B cell (primary cell): ENCODE data around the gene LRRN2. TPM values are rescaled to one million over a fixed set of nuclear protein-coding genes. Genes with fewer than 3 reads are reported as not detected.

Source experiments
- ATAC-seq: fragments of 200-7000 bp; cut with Tn5 transposase; one replicate; pipeline ENCODE4 v1.10.0; 2021; ENCODE audit warnings: low read depth, mild to moderate bottlenecking, moderate number of reproducible peaks, moderate library complexity
- CTCF ChIA-PET: fragments of 350-600 bp; sonication (Branson Sonifier 250); formaldehyde crosslinking; loops from one replicate; lab custom pipeline; 2021; ENCODE audit warnings: antibody characterized with exemption, inconsistent platforms; lab: Charles Lee
- POLR2A ChIA-PET: fragments of 350-600 bp; sonication (Branson Sonifier 250); formaldehyde crosslinking; loops from one replicate; lab custom pipeline; 2021; ENCODE audit warnings: antibody characterized with exemption; lab: Charles Lee
- DNase-seq: peaks from one replicate; pipeline ENCODE4 v3.0.0; 2013
- H2AFZ ChIP-seq: 2 replicates; pipeline ENCODE4 v1.6.1; 2012; ENCODE audit warnings: mild to moderate bottlenecking, low read depth, low read length; ENCODE audit not compliant: insufficient read depth, poor library complexity, severe bottlenecking
- H3K27ac ChIP-seq, 2 donors: 1 replicate in 1 of 2; 2 replicates in 1 of 2; pipeline ENCODE4 v1.5.1; 2012 to 2013; ENCODE audit warnings: low read length in 2 of 2, mild to moderate bottlenecking in 2 of 2, moderate library complexity in 1 of 2
- H3K27me3 ChIP-seq, 4 experiments: fragments of 200-600 bp in 1 of 4; sonication (generic) in 1 of 4; replicated peaks in 1 of 4; 1 replicate in 2 of 4; 2 replicates in 2 of 4; pipeline versions ENCODE4 v1.6.1 to v1.7.0; 2013 to 2016; ENCODE audit warnings: low read length in 3 of 4, mild to moderate bottlenecking in 2 of 4, mixed read lengths in 1 of 4, moderate library complexity in 1 of 4; ENCODE audit not compliant: insufficient read depth in 4 of 4, control insufficient read depth in 3 of 4; ENCODE audit errors: control extremely low read depth in 1 of 4
- H3K36me3 ChIP-seq, 2 experiments: replicated peaks in 1 of 2; 1 replicate in 1 of 2; 2 replicates in 1 of 2; pipeline versions ENCODE4 v1.6.1 to v1.7.1; 2013; ENCODE audit warnings: low read length in 1 of 2; ENCODE audit not compliant: insufficient read depth in 2 of 2, control insufficient read depth in 1 of 2; ENCODE audit errors: control extremely low read depth in 1 of 2, extremely low read depth in 1 of 2
- H3K4me1 ChIP-seq, 2 donors: fragments of 200-600 bp in 1 of 2; sonication (generic) in 1 of 2; 1 replicate in 1 of 2; 2 replicates in 1 of 2; pipeline versions ENCODE4 v1.5.1 to v1.6.1; 2013 to 2017; ENCODE audit warnings: low read length in 2 of 2; ENCODE audit not compliant: control insufficient read depth in 2 of 2, insufficient read depth in 2 of 2
- H3K4me2 ChIP-seq: replicated peaks from 2 replicates; pipeline ENCODE3; 2012; ENCODE audit warnings: mild to moderate bottlenecking, low read depth, low read length; ENCODE audit not compliant: poor library complexity, severe bottlenecking
- H3K4me3 ChIP-seq, 5 experiments: fragments of 200-600 bp in 1 of 5; sonication (generic) in 1 of 5; 1 replicate in 3 of 5; 2 replicates in 2 of 5; pipeline versions ENCODE4 v1.5.1 to v1.7.0; 2011 to 2016; ENCODE audit warnings: low read length in 4 of 5, mild to moderate bottlenecking in 4 of 5, low read depth in 2 of 5, control low read depth in 1 of 5, moderate library complexity in 1 of 5; ENCODE audit not compliant: insufficient read depth in 1 of 5; ENCODE audit errors: control extremely low read depth in 1 of 5, extremely low read depth in 1 of 5
- H3K79me2 ChIP-seq: fragments of 200-600 bp; sonication (generic); one replicate; pipeline ENCODE4 v1.6.0; 2016; ENCODE audit warnings: low read length; ENCODE audit not compliant: control insufficient read depth, insufficient read depth
- H3K9ac ChIP-seq: fragments of 200-600 bp; sonication (generic); 2 replicates; pipeline ENCODE4 v1.6.1; 2017; ENCODE audit warnings: mild to moderate bottlenecking, low read length, moderate library complexity
- H3K9me3 ChIP-seq, 3 donors: one replicate each; pipeline versions ENCODE4 v1.6.1 to v1.7.1; 2013; ENCODE audit warnings: low read length in 2 of 3; ENCODE audit not compliant: control insufficient read depth in 2 of 3, insufficient read depth in 1 of 3; ENCODE audit errors: control extremely low read depth in 1 of 3
- H4K20me1 ChIP-seq: 2 replicates; pipeline ENCODE4 v1.6.0; 2012; ENCODE audit warnings: mild to moderate bottlenecking, low read length; ENCODE audit not compliant: insufficient read depth, control insufficient read depth, poor library complexity, severe bottlenecking
- H3K27ac Mint-ChIP-seq: one replicate; pipeline ENCODE4 v1.8.0; 2021; ENCODE audit warnings: mixed read lengths
- H3K27me3 Mint-ChIP-seq: one replicate; pipeline ENCODE4 v1.8.0; 2021; ENCODE audit warnings: mixed read lengths
- H3K4me1 Mint-ChIP-seq: one replicate; pipeline ENCODE4 v1.8.0; 2021; ENCODE audit warnings: mixed read lengths
- H3K4me3 Mint-ChIP-seq: one replicate; pipeline ENCODE4 v1.8.0; 2021; ENCODE audit warnings: mixed read lengths
- H3K9me3 Mint-ChIP-seq: one replicate; pipeline ENCODE4 v1.8.0; 2022; ENCODE audit warnings: mixed read lengths; ENCODE audit not compliant: insufficient read depth
- EZH2 ChIP-seq: IDR thresholded peaks from 2 replicates; pipeline ENCODE4 v1.6.1; 2012; ENCODE audit warnings: borderline replicate concordance, low read depth, mild to moderate bottlenecking, moderate library complexity, low read length; ENCODE audit not compliant: insufficient read depth, poor library complexity, severe bottlenecking
- WGBS: methylation state at CpG from one replicate; pipeline ENCODE4 v1.1.5; 2013; ENCODE audit warnings: missing lambda C conversion rate; ENCODE audit not compliant: insufficient coverage; 5-methylcytosine and 5-hydroxymethylcytosine counted together
- intact Hi-C: fragments of 100-400 bp; cut with micrococcal nuclease; formaldehyde crosslinking; loops from one replicate; pipeline ENCODE4 v1.10.0; 2022
- polyA plus RNA-seq: library from polyadenylated mRNA; depleted of rRNA; stranded (reverse); fragments of >200 nt; gene quantifications from 2 replicates; pipeline ENCODE4 v1.2.3, GENCODE V29; 2012
- total RNA-seq, 2 donors: library from RNA; stranded (reverse); fragments of 120-200 nt in 1 of 2; gene quantifications; 1 replicate in 1 of 2; 2 replicates in 1 of 2; pipeline versions ENCODE4 v1.2.3 to v1.2.4, GENCODE V29; 2013 to 2022
- TF ChIP-seq, protein P1 (sequence below): fragments of 200-600 bp; IDR thresholded peaks from one replicate; pipeline ENCODE4 v1.8.0; 2022; ENCODE audit warnings: antibody characterized with exemption, mild to moderate bottlenecking

LRRN2 gene
- total and polyA plus RNA-seq, 2 donors (not counting 1 experiment from before 2014, with no cell fraction given), result not detected

GRCh38 chr1:204714194-204714860 is 28.8 kb upstream of the LRRN2 start:
- CTCF ChIA-PET, result interaction anchor here (1.2 to 1.3 kb wide), 2 partner anchors 30 to 93 kb away, joined by 3 to 5 read pairs; no protein-coding TSS in a partner anchor
- Histone ChIP-seq H3K9ac (peak overlapping the region; percentile 32), H3K27me3 (peaks cover 0 to 28% (median 15%) of the 10 kb centered on the region in 4 experiments), H3K27ac (no peak overlapping the region), H3K79me2 (no peaks in the 10 kb centered on the region), H3K9me3 (no peaks in the 10 kb centered on the region), H3K4me3 (peak overlapping the region in 1 of 5 experiments; percentile 15), H4K20me1 (no peaks in the 10 kb centered on the region), H3K4me2 (peak overlapping the region; percentile 36), H2AFZ (peak overlapping the region; percentile 6), H3K4me1 (peaks cover 24 to 34% of the 10 kb centered on the region in 2 donors), H3K36me3 (no peaks in the 10 kb centered on the region)
- Mint-ChIP-seq H3K9me3 (no peaks in the 10 kb centered on the region), H3K4me3 (peak overlapping the region; percentile 70), H3K27me3 (peaks cover 35% of the 10 kb centered on the region), H3K27ac (no peak overlapping the region), H3K4me1 (peaks cover 36% of the 10 kb centered on the region)
- intact Hi-C loops, result no loop called here
- no CpG with 5 or more reads among the region's 6 CpGs for WGBS
- TF ChIP-seq EZH2, result no peak
- TF ChIP-seq, protein P1, sequence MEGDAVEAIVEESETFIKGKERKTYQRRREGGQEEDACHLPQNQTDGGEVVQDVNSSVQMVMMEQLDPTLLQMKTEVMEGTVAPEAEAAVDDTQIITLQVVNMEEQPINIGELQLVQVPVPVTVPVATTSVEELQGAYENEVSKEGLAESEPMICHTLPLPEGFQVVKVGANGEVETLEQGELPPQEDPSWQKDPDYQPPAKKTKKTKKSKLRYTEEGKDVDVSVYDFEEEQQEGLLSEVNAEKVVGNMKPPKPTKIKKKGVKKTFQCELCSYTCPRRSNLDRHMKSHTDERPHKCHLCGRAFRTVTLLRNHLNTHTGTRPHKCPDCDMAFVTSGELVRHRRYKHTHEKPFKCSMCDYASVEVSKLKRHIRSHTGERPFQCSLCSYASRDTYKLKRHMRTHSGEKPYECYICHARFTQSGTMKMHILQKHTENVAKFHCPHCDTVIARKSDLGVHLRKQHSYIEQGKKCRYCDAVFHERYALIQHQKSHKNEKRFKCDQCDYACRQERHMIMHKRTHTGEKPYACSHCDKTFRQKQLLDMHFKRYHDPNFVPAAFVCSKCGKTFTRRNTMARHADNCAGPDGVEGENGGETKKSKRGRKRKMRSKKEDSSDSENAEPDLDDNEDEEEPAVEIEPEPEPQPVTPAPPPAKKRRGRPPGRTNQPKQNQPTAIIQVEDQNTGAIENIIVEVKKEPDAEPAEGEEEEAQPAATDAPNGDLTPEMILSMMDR, result no peak
- ATAC-seq (no peak), DNase-seq (no peak)
- POLR2A ChIA-PET, result no interaction called here

DNA sequence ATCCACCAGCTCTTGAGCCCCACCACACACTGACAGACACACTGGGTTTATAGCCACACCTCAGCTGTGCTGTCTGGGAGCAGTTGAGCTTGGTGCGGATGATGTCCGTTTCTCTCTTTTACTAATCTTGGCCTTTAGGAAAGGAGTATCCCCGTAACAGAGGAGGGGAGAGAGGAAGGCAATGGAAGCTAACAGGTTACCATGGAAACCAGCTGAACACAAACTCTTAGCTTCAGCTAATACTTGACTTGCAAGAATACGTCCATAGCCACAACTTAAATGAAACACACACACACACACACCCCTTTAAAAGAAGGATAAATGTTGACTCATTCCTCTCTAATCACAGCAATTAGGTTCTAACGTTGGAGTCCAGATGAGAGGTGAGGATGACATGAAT is 28.0 kb upstream of the LRRN2 start:
- no peaks in the 10 kb centered on the region for H3K79me2 ChIP-seq
- H3K9me3 Mint-ChIP-seq, result no peaks in the 10 kb centered on the region
- TF ChIP-seq, protein P1, result no peak
- no peak for TF ChIP-seq EZH2
- H3K9me3 ChIP-seq, result no peaks in the 10 kb centered on the region
- ChIA-PET POLR2A (no interaction called here), CTCF (no interaction called here)
- H3K4me1 Mint-ChIP-seq, result peaks cover 36% of the 10 kb centered on the region
- H3K4me2 ChIP-seq, result no peak overlapping the region
- WGBS, result 94% methylated on average over 3 of the region's 5 CpGs
- no peak for ATAC-seq
- H3K4me1 ChIP-seq, result peaks cover 24 to 34% of the 10 kb centered on the region in 2 donors
- no peaks in the 10 kb centered on the region for H3K36me3 ChIP-seq
- no peak for DNase-seq
- H3K9ac ChIP-seq, result no peak overlapping the region
- intact Hi-C loops, result no loop called here
- no peaks in the 10 kb centered on the region for H4K20me1 ChIP-seq
- H3K4me3 Mint-ChIP-seq, result no peak overlapping the region
- peaks cover 40% of the 10 kb centered on the region for H3K27me3 Mint-ChIP-seq
- H3K4me3 ChIP-seq, result no peak overlapping the region
- peaks cover 0 to 28% (median 15%) of the 10 kb centered on the region in 4 experiments for H3K27me3 ChIP-seq
- no peak overlapping the region for H3K27ac Mint-ChIP-seq
- no peak overlapping the region for H2AFZ ChIP-seq
- H3K27ac ChIP-seq, result no peak overlapping the region
